SK-N-SH (cell line): ENCODE results near the gene AKTIP.

Experiments
- CTCF ChIP-seq: fragments of 200-600 bp; sonication (generic); IDR thresholded peaks from 2 replicates; pipeline ENCODE4 v1.6.1; 2017; ENCODE audit warnings: antibody characterized with exemption, mild to moderate bottlenecking, moderate library complexity
- MAX ChIP-seq: IDR thresholded peaks from 2 replicates; pipeline ENCODE4 v1.4.0; 2012; ENCODE audit warnings: low read depth

- TF ChIP-seq CTCF, result no peak
- TF ChIP-seq MAX, result no peak
Observed at GRCh38 chr16:53510704-53511070, 7.7 kb upstream of the AKTIP start.
